ENCODE data around the gene MRPL36. TPM values are rescaled to one million over a fixed set of nuclear protein-coding genes. Genes with fewer than 3 reads are reported as not detected.
"Not testable (repeated sequence)": the region's sequence is repeated elsewhere in the genome, so short reads cannot be mapped to it uniquely, and the experiment has no call there.

MRPL36 gene
- 10 to 100 TPM; 60.7 to 63.4 TPM for total RNA-seq

DNA sequence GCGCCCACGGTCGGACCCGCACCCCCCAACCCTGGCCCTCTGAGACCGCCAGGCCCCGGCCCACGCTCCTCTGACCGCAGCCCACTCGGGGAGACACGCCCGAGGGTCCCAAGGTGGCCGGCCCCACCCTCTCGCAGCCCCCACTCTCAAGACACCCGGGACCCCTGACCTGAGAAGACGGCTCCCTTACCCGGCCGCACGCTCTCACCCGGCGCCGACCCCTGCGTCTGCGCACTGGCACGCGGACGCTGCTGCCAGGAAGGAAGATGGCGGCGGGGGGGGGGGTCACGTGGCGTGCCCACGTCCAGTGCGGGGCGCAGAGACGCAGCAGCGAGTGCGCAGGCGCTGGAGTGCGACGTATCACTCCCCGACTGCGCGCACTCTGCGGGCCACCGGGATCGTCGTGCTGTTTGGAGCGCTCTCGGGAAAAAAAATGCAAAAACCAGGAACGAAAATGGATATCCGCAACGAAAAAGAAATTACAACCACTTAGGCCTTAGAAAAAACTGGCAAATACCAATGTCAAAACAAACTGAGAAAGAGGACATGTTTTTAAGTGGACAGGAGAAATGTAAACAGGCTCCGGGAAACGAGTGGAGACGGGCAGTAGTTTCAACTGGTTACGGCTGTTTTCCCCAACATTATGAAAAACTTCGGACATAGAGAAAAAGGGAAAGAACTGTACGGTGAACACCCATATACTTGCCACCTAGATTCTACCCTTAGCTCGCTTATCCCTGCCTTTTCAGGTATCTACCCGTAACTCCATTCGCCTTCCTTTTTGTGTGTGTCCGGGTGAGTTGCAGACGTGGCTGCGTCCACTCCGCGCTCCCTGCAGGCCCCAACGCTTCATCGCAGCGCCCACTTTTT is at the start of gene MRPL36:
TSS of gene MRPL36 (minus strand) at position 236 of the 870 bp plus-strand sequence. CDS start 902 bp downstream, outside the sequence.
- intact Hi-C loops (cut with micrococcal nuclease): loop anchor here (2.0 to 10.0 kb wide), 5 partner anchors 61 to 485 kb away; no protein-coding TSS in a partner anchor
- H3K4me1 Mint-ChIP-seq (ENCODE audit: low read depth): peaks cover 55% of the 10 kb centered on the region
- no peaks in the 10 kb centered on the region for H3K9me3 Mint-ChIP-seq
- CTCF ChIA-PET: interaction anchor here (0.6 to 1.3 kb wide), 3 partner anchors 62 to 147 kb away, joined by 3 to 4 read pairs (median 3); no protein-coding TSS in a partner anchor
- DNase-seq: peak; percentile 94
- peak within 1 kb of the TSS; percentile 99 for H3K4me3 Mint-ChIP-seq
- H3K36me3 Mint-ChIP-seq (ENCODE audit: low read depth): peaks cover 44% of the 10 kb centered on the region
- H3K27ac Mint-ChIP-seq: peak within 1 kb of the TSS; percentile 98
- no peaks in the 10 kb centered on the region for H3K27me3 Mint-ChIP-seq (ENCODE audit: low read depth)

GRCh38 chr5:1847611-1848010 is 48.0 kb upstream of the MRPL36 start:
- CTCF ChIA-PET: no interaction called here
- Mint-ChIP-seq H3K36me3 (ENCODE audit: low read depth) (no peaks in the 10 kb centered on the region), H3K9me3 (no peaks in the 10 kb centered on the region), H3K27me3 (ENCODE audit: low read depth) (peaks cover 33% of the 10 kb centered on the region), H3K4me3 (no peak overlapping the region), H3K27ac (no peak overlapping the region), H3K4me1 (ENCODE audit: low read depth) (no peaks in the 10 kb centered on the region)
- no peak for DNase-seq
- intact Hi-C loops (cut with micrococcal nuclease): no loop called here

DNA sequence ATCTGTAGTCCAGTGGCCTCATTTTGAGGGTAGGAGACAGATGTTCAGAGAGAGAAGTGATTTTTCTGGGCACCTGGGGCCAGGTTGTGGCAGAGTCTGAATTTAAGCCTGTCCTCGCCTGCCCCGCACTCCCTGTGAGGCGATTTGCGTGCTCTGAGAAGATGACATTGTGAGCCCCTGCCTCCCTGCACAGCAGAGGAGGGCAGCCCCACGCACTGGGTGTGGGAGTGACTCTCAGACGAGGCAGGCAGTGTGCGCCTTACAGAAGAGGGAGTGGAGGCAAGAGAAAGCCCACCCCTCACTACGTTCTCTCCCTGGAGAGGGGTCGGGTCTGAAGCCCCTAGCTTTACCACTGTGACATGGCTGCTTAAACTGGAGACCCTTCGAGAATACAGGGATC is 47.4 kb upstream of the MRPL36 start:
- CTCF ChIA-PET: no interaction called here
- Mint-ChIP-seq H3K27ac (no peak overlapping the region), H3K4me1 (ENCODE audit: low read depth) (no peaks in the 10 kb centered on the region), H3K27me3 (ENCODE audit: low read depth) (peaks cover 38% of the 10 kb centered on the region), H3K36me3 (ENCODE audit: low read depth) (no peaks in the 10 kb centered on the region), H3K9me3 (no peaks in the 10 kb centered on the region), H3K4me3 (no peak overlapping the region)
- intact Hi-C loops (cut with micrococcal nuclease): no loop called here
- no peak for DNase-seq

DNA sequence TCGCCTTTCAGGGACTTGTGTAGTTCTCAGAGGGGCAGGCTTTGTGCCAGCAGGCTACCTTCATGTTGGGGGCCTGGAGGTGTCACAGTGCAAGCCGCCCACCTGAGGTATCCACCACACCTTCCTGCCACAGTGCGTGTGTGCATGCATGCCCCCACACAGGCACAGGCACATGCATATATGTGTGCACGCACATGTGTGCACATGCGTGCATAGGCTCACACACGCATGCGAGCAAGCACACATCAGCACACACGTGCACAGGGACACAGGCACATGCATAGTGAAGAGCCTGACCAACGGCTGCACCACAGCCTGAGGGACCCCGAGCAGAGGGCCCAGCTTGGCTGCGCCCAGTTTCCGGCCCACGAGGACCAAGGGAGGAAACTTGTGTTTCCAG is 46.9 kb upstream of the MRPL36 start:
- peaks cover 40% of the 10 kb centered on the region for H3K27me3 Mint-ChIP-seq (ENCODE audit: low read depth)
- H3K4me1 Mint-ChIP-seq (ENCODE audit: low read depth): no peaks in the 10 kb centered on the region
- CTCF ChIA-PET: no interaction called here
- no peaks in the 10 kb centered on the region for H3K36me3 Mint-ChIP-seq (ENCODE audit: low read depth)
- DNase-seq: no peak
- H3K4me3 Mint-ChIP-seq: no peak overlapping the region
- H3K9me3 Mint-ChIP-seq: no peaks in the 10 kb centered on the region
- H3K27ac Mint-ChIP-seq: no peak overlapping the region
- intact Hi-C loops (cut with micrococcal nuclease): no loop called here

DNA sequence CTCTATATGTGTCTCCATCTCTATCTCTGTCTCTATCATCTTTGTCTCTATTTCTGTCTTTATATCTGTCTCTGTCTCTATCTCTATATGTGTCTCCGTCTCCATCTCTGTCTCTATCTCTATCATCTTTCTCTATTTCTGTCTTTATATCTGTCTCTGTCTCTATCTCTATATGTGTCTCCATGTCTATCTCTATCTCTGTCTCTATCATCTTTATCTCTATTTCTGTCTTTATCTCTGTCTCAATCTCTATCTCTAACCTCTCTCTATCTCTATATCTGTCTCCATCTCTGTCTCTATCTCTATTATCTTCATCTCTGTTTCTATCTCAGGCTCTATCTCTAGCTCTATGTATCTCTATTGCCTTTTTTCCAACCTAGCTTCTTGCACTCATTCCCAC is 46.1 kb upstream of the MRPL36 start:
- no peak for DNase-seq
- Mint-ChIP-seq H3K4me1 (ENCODE audit: low read depth) (no peaks in the 10 kb centered on the region), H3K27ac (no peak overlapping the region), H3K36me3 (ENCODE audit: low read depth) (no peaks in the 10 kb centered on the region), H3K27me3 (ENCODE audit: low read depth) (peaks cover 38% of the 10 kb centered on the region), H3K9me3 (no peaks in the 10 kb centered on the region), H3K4me3 (no peak overlapping the region)
- intact Hi-C loops (cut with micrococcal nuclease): no loop called here
- CTCF ChIA-PET: no interaction called here

DNA sequence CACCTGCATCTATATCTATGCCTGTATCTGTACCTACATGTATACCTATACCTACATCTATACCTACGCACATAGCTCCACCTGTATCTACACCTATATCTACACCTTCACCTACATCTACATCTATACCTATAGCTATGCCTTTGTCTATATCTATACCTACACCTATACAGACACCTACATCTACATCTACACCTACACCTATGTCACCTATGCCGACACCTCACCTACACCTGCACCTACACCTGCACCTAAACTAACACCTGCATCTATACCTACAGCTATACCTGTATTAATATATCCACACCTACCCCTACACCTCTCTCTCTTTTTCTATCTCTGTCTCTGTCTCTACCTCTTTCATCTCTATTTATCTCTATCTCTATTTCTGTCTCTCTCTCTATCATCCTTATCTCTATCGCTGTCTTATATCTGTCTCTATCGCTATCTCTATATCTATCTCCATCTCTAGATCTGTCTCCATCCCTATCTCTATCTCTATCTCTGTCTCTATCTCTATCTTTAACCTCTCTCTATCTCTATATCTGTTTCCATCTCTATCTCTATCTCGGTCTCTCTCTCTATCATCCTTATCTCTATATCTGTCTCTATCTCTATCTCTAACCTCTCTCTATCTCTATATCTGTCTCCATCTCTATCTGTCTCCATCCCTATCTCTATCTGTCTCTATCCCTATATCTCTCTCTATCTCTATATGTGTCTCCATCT is 45.2 kb upstream of the MRPL36 start:
- intact Hi-C loops (cut with micrococcal nuclease): no loop called here
- Mint-ChIP-seq H3K4me1 (ENCODE audit: low read depth) (no peaks in the 10 kb centered on the region), H3K27ac (no peak overlapping the region), H3K36me3 (ENCODE audit: low read depth) (no peaks in the 10 kb centered on the region), H3K27me3 (ENCODE audit: low read depth) (peaks cover 35% of the 10 kb centered on the region), H3K4me3 (no peak overlapping the region), H3K9me3 (no peaks in the 10 kb centered on the region)
- CTCF ChIA-PET: no interaction called here
- DNase-seq: no peak

DNA sequence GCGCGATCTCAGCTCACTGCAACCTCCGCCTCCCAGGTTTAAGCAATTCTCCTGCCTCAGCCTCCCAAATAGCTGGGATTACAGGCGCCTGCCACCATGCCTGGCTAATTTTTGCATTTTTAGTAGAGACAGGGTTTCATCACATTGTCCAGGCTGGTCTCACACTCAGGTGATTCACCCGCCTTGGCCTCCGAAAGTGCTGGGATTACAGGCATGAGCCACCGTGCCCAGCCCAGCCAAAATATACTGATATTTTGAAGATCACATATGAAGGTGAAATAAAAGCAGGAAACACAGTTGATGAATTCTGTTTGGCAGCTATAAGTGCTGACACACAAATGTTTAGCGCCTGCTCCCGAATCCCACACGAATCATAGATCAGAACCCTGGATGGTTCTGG is 44.1 kb upstream of the MRPL36 start:
- H3K9me3 Mint-ChIP-seq; H3K4me1 Mint-ChIP-seq (ENCODE audit: low read depth); H3K4me3 Mint-ChIP-seq; CTCF ChIA-PET; H3K36me3 Mint-ChIP-seq (ENCODE audit: low read depth); intact Hi-C loops (cut with micrococcal nuclease); DNase-seq; H3K27ac Mint-ChIP-seq: not testable (repeated sequence)
- H3K27me3 Mint-ChIP-seq (ENCODE audit: low read depth): peaks cover 33% of the 10 kb centered on the region

- intact Hi-C loops (cut with micrococcal nuclease): no loop called here
- CTCF ChIA-PET: no interaction called here
- H3K4me3 Mint-ChIP-seq: no peak overlapping the region
- no peak overlapping the region for H3K27ac Mint-ChIP-seq
- no peaks in the 10 kb centered on the region for H3K36me3 Mint-ChIP-seq (ENCODE audit: low read depth)
- H3K27me3 Mint-ChIP-seq (ENCODE audit: low read depth): peaks cover 23% of the 10 kb centered on the region
- H3K9me3 Mint-ChIP-seq: no peaks in the 10 kb centered on the region
- no peaks in the 10 kb centered on the region for H3K4me1 Mint-ChIP-seq (ENCODE audit: low read depth)
- no peak for DNase-seq
These were observed 42.6 kb upstream of the MRPL36 start for GRCh38 chr5:1842004-1842819.

- no peak overlapping the region for H3K4me3 Mint-ChIP-seq
- CTCF ChIA-PET: no interaction called here
- DNase-seq: no peak
- H3K9me3 Mint-ChIP-seq: no peaks in the 10 kb centered on the region
- no peaks in the 10 kb centered on the region for H3K4me1 Mint-ChIP-seq (ENCODE audit: low read depth)
- intact Hi-C loops (cut with micrococcal nuclease): no loop called here
- peaks cover 23% of the 10 kb centered on the region for H3K27me3 Mint-ChIP-seq (ENCODE audit: low read depth)
- H3K27ac Mint-ChIP-seq: no peak overlapping the region
- H3K36me3 Mint-ChIP-seq (ENCODE audit: low read depth): no peaks in the 10 kb centered on the region
These were observed 41.3 kb upstream of the MRPL36 start for GRCh38 chr5:1840741-1841521.

DNA sequence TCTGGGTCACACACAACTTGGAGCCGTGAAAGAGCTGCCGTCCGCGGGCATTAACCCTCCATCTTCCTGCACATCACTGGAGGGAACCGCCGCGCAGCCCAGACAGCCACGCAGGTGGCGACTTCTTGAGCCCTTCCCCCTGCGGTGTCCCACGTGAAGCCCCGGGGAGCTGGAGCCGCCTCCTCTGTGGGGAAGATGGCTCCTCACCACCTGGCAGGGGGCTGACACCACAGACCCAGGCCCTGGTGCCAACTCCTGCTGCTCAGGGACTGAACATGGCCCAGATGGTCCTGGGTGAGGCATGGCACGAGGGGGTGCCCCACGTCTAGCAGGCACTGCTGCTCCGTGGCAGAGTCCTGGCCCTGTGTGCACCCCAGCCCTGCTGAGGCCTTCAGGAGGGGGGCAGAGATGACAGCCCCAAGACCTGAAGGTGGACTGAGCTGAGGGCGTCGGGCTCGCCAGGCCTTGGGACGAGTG is 40.5 kb upstream of the MRPL36 start:
- Mint-ChIP-seq H3K27ac (no peak overlapping the region), H3K27me3 (ENCODE audit: low read depth) (peaks cover 23% of the 10 kb centered on the region), H3K4me1 (ENCODE audit: low read depth) (no peaks in the 10 kb centered on the region), H3K9me3 (no peaks in the 10 kb centered on the region), H3K36me3 (ENCODE audit: low read depth) (no peaks in the 10 kb centered on the region), H3K4me3 (no peak overlapping the region)
- intact Hi-C loops (cut with micrococcal nuclease): no loop called here
- CTCF ChIA-PET: no interaction called here
- DNase-seq: no peak

- CTCF ChIA-PET: no interaction called here
- intact Hi-C loops (cut with micrococcal nuclease): no loop called here
- H3K4me3 Mint-ChIP-seq: no peak overlapping the region
- no peaks in the 10 kb centered on the region for H3K9me3 Mint-ChIP-seq
- no peaks in the 10 kb centered on the region for H3K4me1 Mint-ChIP-seq (ENCODE audit: low read depth)
- H3K36me3 Mint-ChIP-seq (ENCODE audit: low read depth): no peaks in the 10 kb centered on the region
- H3K27me3 Mint-ChIP-seq (ENCODE audit: low read depth): peaks cover 23% of the 10 kb centered on the region
- no peak overlapping the region for H3K27ac Mint-ChIP-seq
- no peak for DNase-seq
These were observed 38.4 kb upstream of the MRPL36 start for GRCh38 chr5:1838013-1838412.
